Ovary (tissue), 3 donors: ENCODE data around the gene GATM.
"Not testable (repeated sequence)": the region's sequence is repeated elsewhere in the genome, so short reads cannot be mapped to it uniquely, and the experiment has no call there.

ENCODE experiments used
- POLR2A ChIP-seq: fragments of 450-650 bp; IDR thresholded peaks from one replicate; pipeline ENCODE4 v1.6.1; 2017; ENCODE audit warnings: antibody characterized with exemption, mild to moderate bottlenecking, moderate library complexity
- TF ChIP-seq, protein P1 (sequence below), 3 donors: fragments of 450-650 bp in 2 of 3; fragments of 200-600 bp in 1 of 3; IDR thresholded peaks; one replicate each; pipeline versions ENCODE4 v1.5.1 to v1.8.0; 2016 to 2022; ENCODE audit warnings: antibody characterized with exemption in 3 of 3, mild to moderate bottlenecking in 1 of 3
- donor health status: DM: no; HTN: no; CAD: no.

DNA sequence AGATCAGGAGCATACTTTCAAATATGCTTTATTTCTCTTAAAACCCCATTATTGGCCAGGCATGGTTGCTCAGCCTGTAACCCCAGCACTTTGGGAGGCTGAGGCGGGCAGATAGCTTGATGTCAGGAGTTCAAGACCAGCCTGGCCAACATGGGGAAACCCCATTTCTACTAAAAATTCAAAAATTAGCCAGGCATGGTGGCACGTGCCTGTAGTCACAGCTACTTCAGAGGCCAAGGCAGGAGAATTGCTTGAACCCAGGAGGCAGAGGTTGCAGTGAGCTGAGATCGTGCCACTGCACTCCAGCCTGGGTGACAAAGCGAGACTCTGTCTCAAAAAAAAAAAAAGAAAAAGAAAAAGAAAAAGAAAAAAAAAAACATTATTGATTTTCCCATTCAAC, 8.3 kb downstream of the GATM start:
- TF ChIP-seq, protein P1, sequence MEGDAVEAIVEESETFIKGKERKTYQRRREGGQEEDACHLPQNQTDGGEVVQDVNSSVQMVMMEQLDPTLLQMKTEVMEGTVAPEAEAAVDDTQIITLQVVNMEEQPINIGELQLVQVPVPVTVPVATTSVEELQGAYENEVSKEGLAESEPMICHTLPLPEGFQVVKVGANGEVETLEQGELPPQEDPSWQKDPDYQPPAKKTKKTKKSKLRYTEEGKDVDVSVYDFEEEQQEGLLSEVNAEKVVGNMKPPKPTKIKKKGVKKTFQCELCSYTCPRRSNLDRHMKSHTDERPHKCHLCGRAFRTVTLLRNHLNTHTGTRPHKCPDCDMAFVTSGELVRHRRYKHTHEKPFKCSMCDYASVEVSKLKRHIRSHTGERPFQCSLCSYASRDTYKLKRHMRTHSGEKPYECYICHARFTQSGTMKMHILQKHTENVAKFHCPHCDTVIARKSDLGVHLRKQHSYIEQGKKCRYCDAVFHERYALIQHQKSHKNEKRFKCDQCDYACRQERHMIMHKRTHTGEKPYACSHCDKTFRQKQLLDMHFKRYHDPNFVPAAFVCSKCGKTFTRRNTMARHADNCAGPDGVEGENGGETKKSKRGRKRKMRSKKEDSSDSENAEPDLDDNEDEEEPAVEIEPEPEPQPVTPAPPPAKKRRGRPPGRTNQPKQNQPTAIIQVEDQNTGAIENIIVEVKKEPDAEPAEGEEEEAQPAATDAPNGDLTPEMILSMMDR (IDR thresholded peaks at IDR 0.05) = not testable (repeated sequence)
- not testable (repeated sequence) for TF ChIP-seq POLR2A
